Measurements from ENCODE around the gene RHOBTB1.

DNA sequence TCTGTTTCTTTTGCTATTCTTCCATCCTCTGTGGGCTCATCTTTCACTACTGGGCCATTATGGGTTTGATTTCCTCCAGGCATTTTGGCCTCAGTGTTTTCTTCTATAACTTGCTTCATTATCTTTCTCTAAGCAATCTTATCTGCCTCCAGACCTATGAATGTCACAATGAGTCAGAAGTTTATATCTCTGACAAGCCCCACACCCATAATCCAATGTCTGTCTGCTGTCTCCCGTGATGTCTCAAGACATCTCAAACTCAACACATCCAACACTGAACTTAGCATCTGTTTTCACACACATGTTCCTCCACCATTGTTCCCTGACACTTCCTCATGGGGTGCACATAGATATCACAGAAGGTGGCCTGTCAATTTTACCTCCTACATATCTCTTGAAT lies 46.7 kb upstream of the RHOBTB1 start:
- TF ChIP-seq, protein P1, sequence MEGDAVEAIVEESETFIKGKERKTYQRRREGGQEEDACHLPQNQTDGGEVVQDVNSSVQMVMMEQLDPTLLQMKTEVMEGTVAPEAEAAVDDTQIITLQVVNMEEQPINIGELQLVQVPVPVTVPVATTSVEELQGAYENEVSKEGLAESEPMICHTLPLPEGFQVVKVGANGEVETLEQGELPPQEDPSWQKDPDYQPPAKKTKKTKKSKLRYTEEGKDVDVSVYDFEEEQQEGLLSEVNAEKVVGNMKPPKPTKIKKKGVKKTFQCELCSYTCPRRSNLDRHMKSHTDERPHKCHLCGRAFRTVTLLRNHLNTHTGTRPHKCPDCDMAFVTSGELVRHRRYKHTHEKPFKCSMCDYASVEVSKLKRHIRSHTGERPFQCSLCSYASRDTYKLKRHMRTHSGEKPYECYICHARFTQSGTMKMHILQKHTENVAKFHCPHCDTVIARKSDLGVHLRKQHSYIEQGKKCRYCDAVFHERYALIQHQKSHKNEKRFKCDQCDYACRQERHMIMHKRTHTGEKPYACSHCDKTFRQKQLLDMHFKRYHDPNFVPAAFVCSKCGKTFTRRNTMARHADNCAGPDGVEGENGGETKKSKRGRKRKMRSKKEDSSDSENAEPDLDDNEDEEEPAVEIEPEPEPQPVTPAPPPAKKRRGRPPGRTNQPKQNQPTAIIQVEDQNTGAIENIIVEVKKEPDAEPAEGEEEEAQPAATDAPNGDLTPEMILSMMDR (conservative IDR thresholded peaks at IDR 0.05 in 1 of 2, IDR thresholded peaks at IDR 0.05 in 1 of 2; ENCODE audit: low read depth in 1 of 2, low read length in 2 of 2) = no peak
- TF ChIP-seq EZH2 (IDR thresholded peaks at IDR 0.05; ENCODE audit: low read length, missing control alignments) = no peak
